ENCODE measurements around the gene CTNNA1.
"Not testable (repeated sequence)": the region's sequence is repeated elsewhere in the genome, so short reads cannot be mapped to it uniquely, and the experiment has no call there.

CTNNA1 gene

DNA sequence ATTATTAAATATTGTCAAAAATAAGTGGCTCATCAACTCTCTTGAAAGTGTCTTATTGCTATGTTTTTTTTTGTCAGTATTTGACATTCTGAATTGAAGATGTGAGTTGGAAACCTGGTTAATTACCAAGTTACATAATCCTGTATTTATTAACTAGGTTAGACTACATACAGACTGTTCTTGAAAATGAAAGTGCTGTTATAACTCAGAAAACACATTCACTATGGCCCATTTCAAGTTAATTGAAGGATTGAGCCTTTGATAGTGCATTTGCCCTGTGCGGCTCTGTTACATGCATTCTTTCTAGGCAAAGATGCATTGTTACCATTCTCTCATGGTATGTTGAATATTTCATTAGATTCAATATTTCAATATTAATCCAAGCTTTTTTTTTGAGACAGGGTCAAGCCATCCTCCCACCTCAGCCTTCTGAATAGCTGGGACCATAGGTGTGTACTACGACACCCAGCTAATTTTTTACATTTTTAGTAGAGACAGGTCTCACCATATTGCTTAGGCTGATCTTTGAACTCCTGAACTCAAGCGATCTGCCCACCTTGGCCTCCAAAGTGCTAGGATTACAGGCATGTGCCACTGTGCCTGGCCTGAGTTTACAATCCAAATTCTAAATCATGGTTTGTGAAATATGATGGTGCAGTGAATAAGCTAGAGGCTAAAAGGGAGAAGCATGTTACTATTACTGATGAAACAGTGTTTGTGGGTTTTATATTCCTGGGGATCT is 10.0 kb downstream of the CTNNA1 start:
- DNase-seq (ENCODE audit: low read depth) = no peak
- no peak overlapping the region for H3K4me3 ChIP-seq (ENCODE audit: low read depth, low read length)
- no peak for TF ChIP-seq POLR2A (IDR thresholded peaks at IDR 0.05; ENCODE audit: extremely low read depth, insufficient read length)
- TF ChIP-seq, protein P1, sequence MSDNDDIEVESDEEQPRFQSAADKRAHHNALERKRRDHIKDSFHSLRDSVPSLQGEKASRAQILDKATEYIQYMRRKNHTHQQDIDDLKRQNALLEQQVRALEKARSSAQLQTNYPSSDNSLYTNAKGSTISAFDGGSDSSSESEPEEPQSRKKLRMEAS (IDR thresholded peaks at IDR 0.05; ENCODE audit: low read depth, low read length) = no peak
- TF ChIP-seq, protein P2, sequence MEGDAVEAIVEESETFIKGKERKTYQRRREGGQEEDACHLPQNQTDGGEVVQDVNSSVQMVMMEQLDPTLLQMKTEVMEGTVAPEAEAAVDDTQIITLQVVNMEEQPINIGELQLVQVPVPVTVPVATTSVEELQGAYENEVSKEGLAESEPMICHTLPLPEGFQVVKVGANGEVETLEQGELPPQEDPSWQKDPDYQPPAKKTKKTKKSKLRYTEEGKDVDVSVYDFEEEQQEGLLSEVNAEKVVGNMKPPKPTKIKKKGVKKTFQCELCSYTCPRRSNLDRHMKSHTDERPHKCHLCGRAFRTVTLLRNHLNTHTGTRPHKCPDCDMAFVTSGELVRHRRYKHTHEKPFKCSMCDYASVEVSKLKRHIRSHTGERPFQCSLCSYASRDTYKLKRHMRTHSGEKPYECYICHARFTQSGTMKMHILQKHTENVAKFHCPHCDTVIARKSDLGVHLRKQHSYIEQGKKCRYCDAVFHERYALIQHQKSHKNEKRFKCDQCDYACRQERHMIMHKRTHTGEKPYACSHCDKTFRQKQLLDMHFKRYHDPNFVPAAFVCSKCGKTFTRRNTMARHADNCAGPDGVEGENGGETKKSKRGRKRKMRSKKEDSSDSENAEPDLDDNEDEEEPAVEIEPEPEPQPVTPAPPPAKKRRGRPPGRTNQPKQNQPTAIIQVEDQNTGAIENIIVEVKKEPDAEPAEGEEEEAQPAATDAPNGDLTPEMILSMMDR (IDR thresholded peaks at IDR 0.05; ENCODE audit: low read depth, low read length) = no peak
- TF ChIP-seq MYC (IDR thresholded peaks at IDR 0.05; ENCODE audit: low read depth, low read length) = no peak

DNA sequence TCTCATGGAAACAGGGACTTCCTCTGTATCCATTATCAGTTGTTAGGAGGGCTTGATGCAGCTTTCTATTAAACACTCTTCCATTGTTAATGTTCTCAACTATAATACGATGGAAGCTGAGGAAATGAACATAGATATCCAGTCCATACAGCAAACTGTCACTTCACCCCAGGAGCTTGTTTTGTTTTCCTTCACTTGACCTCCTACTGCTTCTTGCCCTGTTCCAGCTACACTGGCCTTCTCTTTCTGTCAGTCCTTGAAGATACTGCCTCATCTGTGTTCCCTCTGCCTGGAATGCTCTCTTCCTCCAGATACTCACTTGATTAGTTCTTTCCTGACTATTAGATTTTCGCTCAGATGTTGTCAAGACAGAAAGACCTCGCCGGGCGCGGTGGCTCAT is 17.1 kb downstream of the CTNNA1 start:
- no peak overlapping the region for H3K4me3 ChIP-seq (ENCODE audit: low read depth, low read length)
- DNase-seq (ENCODE audit: low read depth) = no peak
- TF ChIP-seq, protein P1 (IDR thresholded peaks at IDR 0.05; ENCODE audit: low read depth, low read length) = no peak
- TF ChIP-seq MYC (IDR thresholded peaks at IDR 0.05; ENCODE audit: low read depth, low read length) = no peak
- TF ChIP-seq, protein P2 (IDR thresholded peaks at IDR 0.05; ENCODE audit: low read depth, low read length) = no peak
- no peak for TF ChIP-seq POLR2A (IDR thresholded peaks at IDR 0.05; ENCODE audit: extremely low read depth, insufficient read length)

DNA sequence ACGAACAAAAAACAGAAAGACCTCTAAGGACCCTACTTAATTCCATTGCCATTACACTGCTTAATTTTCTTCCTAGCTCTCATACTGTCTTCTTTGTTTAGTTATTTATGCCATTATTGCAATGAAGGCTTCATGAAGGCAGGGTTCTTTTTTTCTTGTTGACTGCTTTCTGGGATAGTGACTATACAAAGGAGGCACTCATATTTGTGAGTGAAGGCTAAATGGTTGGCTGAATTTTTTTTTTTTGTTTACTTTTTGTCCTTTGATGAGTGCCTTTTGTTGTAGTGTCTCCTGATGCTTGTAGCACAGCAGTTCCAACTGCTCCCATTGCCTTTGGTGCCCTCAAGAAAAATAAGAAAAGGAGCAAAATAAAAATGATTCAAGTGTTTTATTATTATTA is 17.8 kb downstream of the CTNNA1 start:
- DNase-seq (ENCODE audit: low read depth) = no peak
- no peak overlapping the region for H3K4me3 ChIP-seq (ENCODE audit: low read depth, low read length)
- TF ChIP-seq, protein P1 (IDR thresholded peaks at IDR 0.05; ENCODE audit: low read depth, low read length) = no peak
- TF ChIP-seq MYC (IDR thresholded peaks at IDR 0.05; ENCODE audit: low read depth, low read length) = no peak
- TF ChIP-seq, protein P2 (IDR thresholded peaks at IDR 0.05; ENCODE audit: low read depth, low read length) = no peak

DNA sequence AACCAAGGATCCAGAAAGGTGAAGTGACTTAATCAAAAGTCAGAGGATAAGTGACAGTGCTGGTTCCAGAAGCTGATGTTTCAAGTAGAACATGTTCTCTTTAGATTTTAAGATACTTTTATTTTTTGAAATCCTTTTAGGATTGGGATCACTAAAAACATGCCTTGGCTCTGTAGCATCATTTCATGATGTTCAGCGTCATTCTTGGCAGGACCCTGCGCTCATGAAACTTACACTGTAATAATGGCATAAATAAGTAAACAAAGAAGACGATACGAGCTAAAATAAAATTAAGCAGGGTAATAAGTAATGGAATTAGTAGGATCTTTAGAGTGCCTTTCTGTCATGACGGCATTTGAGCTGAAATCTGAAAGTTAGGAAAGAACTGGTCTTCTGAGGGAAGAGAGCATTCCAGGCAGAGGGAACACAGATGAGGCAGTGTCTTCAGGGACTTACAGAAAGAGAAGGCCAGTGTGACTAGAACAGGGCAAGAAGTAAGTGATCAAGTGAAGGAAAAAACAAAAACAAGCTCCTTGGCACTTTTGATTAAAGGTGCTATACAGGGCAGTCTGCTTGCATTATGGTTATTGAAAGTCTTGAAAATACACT is 19.9 kb downstream of the CTNNA1 start:
- no peak for DNase-seq (ENCODE audit: low read depth)

DNA sequence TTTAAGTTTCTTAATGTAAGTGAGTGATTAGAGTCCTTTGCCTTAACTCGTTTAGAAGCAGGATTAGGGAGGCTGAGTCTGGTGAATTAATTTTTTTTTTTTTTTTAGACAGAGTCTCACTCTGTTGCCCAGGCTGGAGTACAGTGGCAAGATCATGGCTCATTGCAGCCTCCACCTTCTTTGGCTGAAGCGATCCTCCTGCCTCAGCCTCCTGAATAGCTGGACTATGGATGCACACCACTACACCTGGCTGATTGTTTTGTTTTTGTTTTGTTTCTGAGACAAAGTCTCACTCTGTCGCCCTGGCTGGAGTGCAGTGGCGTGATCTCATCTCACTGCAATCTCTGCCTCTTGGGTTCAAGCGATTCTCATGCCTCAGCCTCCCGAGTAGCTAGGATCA is 20.4 kb downstream of the CTNNA1 start:
- DNase-seq (ENCODE audit: low read depth); H3K4me3 ChIP-seq (ENCODE audit: low read depth, low read length): not testable (repeated sequence)

More for the DNA sequence above, 19.9 kb downstream of the CTNNA1 start:
- TF ChIP-seq, protein P1 (IDR thresholded peaks at IDR 0.05; ENCODE audit: low read depth, low read length) = no peak
- no peak for TF ChIP-seq MYC (IDR thresholded peaks at IDR 0.05; ENCODE audit: low read depth, low read length)
- TF ChIP-seq, protein P2 (IDR thresholded peaks at IDR 0.05; ENCODE audit: low read depth, low read length) = no peak
- no peak for TF ChIP-seq POLR2A (IDR thresholded peaks at IDR 0.05; ENCODE audit: extremely low read depth, insufficient read length)
- H3K4me3 ChIP-seq (ENCODE audit: low read depth, low read length) = no peak overlapping the region

DNA sequence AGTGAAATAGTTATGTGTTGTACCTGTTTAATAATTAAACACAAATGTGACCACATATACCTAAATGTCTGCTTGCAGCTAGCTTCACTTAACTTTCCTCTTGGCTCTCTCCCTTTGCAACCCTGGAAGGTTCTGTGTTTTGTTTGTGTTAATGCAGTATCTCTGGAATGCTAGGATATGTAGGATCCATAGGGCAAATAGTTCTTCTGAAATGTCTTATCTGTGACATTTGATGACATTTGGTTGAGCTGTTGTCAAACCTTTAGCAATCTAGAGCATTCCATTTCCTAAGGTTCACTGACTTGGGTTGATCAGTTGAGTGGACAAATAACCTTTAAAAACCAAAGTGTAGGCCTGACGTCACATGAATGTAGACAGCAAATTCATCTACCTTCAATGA is 21.8 kb downstream of the CTNNA1 start:
- no peak overlapping the region for H3K4me3 ChIP-seq (ENCODE audit: low read depth, low read length)
- no peak for DNase-seq (ENCODE audit: low read depth)
- TF ChIP-seq MYC (IDR thresholded peaks at IDR 0.05; ENCODE audit: low read depth, low read length) (no peak), POLR2A (IDR thresholded peaks at IDR 0.05; ENCODE audit: extremely low read depth, insufficient read length) (no peak)
- TF ChIP-seq, protein P2 (IDR thresholded peaks at IDR 0.05; ENCODE audit: low read depth, low read length) = no peak
- TF ChIP-seq, protein P1 (IDR thresholded peaks at IDR 0.05; ENCODE audit: low read depth, low read length) = no peak

All from NB4 (cell line).